Measurements from ENCODE around the gene GMDS.

GMDS gene

DNA sequence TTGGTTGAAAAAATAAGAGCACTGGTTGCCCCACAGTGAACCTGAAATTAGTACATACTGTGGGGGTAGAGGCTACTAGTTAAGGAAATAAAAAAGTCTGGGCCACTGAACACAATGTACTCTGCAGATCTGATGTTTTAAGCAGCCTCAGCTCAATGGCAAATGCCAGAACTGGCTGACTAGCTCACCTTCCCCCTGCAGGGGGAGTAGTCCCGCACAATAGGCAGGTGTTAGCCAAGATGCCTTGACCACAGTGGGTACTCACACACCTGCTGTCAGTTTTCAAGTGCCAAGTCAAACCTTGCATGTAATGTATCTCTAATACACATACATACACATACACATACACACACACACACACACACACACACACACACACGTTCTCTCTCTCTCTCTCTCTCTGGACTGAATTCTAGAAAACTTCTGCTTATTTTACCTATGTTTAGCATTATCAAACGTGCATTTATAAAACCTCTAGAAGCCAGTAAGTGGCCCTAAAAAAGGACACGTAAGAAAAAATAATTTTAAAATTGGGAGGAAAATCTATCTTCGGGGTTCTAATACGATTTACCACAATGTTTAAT is 36.1 kb downstream of the GMDS start:
- in situ Hi-C loops (cut with MboI; ENCODE audit: low sequenced_read_pairs), result no loop called here
- peak in 1 of 2 experiments; percentile 47 for DNase-seq (ENCODE audit: low spot score in 2 of 2)
- Histone ChIP-seq H3K4me3 (no peak overlapping the region), H3K36me3 (replicated peaks) (no peaks in the 10 kb centered on the region), H3K27me3 (ENCODE audit: low read depth) (no peaks in the 10 kb centered on the region), H3K9me3 (no peaks in the 10 kb centered on the region), H3K4me1 (no peaks in the 10 kb centered on the region)

DNA sequence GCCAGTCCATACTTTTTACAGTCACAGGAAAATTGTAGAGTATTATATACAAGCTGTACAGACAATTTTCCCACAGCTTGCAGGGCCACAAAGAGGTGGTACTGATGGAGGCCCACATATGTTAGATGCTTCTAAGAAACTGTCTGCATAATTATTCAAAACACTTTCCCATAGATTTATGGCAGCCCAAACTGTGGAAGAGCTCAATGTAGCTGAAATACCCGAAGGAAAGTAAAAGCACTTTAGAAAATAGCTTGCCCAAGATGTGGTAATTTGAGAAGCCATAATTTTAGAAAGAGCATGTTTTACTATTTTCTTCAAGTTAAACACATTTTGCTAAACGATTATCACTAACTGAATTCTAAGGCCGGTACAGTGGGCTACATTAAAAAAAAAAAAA is 36.9 kb downstream of the GMDS start:
- in situ Hi-C loops (cut with MboI; ENCODE audit: low sequenced_read_pairs), result no loop called here
- Histone ChIP-seq H3K9me3 (no peaks in the 10 kb centered on the region), H3K4me1 (no peaks in the 10 kb centered on the region), H3K27me3 (ENCODE audit: low read depth) (no peaks in the 10 kb centered on the region), H3K4me3 (no peak overlapping the region), H3K36me3 (replicated peaks) (no peaks in the 10 kb centered on the region)
- no peak for DNase-seq (ENCODE audit: low spot score in 2 of 2)

DNA sequence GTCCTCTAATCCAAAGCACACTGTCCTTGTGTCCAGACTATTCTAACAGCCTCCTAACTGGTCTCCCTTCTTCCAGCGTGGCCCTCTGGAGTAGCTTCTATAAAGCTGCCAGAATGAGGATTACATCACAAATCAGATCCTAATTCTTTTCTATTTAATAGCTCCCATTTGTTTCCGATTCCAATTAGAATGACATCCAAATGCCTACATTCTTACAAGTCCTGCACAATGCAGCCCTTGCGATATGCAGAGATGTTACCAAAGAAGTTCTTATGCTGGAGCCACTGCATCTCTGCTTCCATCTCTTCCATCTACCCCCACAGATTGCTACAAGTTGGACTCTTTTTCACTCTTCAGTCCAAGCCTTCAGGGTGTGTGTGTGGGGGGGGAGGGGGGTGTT is 40.0 kb downstream of the GMDS start:
- in situ Hi-C loops (cut with MboI; ENCODE audit: low sequenced_read_pairs), result no loop called here

DNA sequence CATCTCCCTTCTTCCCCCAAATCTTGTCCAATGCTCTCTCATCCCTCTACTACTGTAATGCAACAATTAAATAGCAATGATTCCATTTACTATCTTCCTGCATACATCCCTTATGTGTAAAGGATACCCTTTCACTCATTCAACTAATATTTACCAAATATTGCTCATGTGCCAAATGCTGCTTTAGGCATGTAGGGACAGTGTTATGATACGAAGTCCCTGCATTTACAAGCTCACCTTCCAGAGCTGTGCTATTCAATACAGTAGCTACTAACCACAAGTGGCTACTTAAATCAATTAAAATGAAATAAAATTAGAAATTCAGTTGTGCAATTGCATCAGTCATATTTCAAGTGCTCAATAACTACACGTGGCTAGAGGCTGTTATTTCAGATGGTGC is 41.1 kb downstream of the GMDS start:
- H3K4me3 ChIP-seq, result no peak overlapping the region
- no peak for DNase-seq (ENCODE audit: low spot score in 2 of 2)
- H3K27me3 ChIP-seq (ENCODE audit: low read depth), result no peaks in the 10 kb centered on the region
- in situ Hi-C loops (cut with MboI; ENCODE audit: low sequenced_read_pairs), result no loop called here
- no peaks in the 10 kb centered on the region for H3K4me1 ChIP-seq
- no peaks in the 10 kb centered on the region for H3K36me3 ChIP-seq (replicated peaks)
- no peaks in the 10 kb centered on the region for H3K9me3 ChIP-seq

More for the DNA sequence above, 40.0 kb downstream of the GMDS start:
- no peaks in the 10 kb centered on the region for H3K9me3 ChIP-seq
- H3K36me3 ChIP-seq (replicated peaks), result no peaks in the 10 kb centered on the region
- no peak for DNase-seq (ENCODE audit: low spot score in 2 of 2)
- H3K4me1 ChIP-seq, result no peaks in the 10 kb centered on the region
- H3K27me3 ChIP-seq (ENCODE audit: low read depth), result no peaks in the 10 kb centered on the region
- no peak overlapping the region for H3K4me3 ChIP-seq

DNA sequence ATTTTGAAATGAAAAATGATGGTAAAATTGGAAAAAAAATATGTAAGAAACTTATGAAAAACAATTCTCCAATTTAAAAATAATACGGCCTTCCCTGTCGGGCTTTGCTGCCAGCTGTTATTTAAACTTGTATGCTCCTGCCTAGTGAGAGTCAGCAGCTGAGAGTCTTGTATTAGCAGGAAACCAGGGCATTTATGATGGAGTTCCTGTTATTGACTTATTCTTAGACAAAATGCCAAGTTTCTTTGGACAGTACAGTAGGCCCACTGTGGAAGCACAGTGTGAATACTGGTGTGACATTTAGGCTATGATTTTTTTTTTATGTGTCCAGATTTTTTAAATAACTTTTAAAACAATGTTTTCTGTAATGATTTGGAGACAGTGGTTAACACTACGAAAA is 42.1 kb downstream of the GMDS start:
- Histone ChIP-seq H3K36me3 (replicated peaks) (no peaks in the 10 kb centered on the region), H3K27me3 (ENCODE audit: low read depth) (no peaks in the 10 kb centered on the region), H3K4me1 (no peaks in the 10 kb centered on the region), H3K4me3 (no peak overlapping the region), H3K9me3 (no peaks in the 10 kb centered on the region)
- DNase-seq (ENCODE audit: low spot score in 2 of 2), result no peak
- in situ Hi-C loops (cut with MboI; ENCODE audit: low sequenced_read_pairs), result no loop called here

DNA sequence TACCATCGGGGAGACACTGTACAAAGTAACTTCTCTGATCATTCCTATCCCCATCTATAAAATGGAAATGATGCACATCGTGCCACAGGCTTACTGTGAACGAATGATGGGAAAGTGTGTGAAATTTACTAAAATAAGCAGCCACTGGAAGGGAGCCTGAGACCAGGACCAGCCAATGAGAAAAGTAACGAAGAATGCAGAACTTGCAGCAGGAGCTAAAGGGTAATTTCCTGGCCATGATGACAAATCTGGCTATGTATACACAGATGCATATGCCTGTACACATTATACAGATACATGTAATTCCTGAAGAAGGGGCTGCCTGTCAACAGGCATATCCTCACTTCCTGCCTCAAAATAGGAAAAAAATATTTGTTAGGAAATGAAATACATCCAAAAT is 47.4 kb downstream of the GMDS start:
- Histone ChIP-seq H3K4me3 (no peak overlapping the region), H3K36me3 (replicated peaks) (no peaks in the 10 kb centered on the region), H3K9me3 (no peaks in the 10 kb centered on the region), H3K27me3 (ENCODE audit: low read depth) (no peaks in the 10 kb centered on the region), H3K4me1 (no peaks in the 10 kb centered on the region)
- DNase-seq (ENCODE audit: low spot score in 2 of 2), result no peak
- in situ Hi-C loops (cut with MboI; ENCODE audit: low sequenced_read_pairs), result loop anchor here (10.0 kb wide), 1 partner anchor 593 kb away; the partner anchor contains the start of gene FOXC1

DNA sequence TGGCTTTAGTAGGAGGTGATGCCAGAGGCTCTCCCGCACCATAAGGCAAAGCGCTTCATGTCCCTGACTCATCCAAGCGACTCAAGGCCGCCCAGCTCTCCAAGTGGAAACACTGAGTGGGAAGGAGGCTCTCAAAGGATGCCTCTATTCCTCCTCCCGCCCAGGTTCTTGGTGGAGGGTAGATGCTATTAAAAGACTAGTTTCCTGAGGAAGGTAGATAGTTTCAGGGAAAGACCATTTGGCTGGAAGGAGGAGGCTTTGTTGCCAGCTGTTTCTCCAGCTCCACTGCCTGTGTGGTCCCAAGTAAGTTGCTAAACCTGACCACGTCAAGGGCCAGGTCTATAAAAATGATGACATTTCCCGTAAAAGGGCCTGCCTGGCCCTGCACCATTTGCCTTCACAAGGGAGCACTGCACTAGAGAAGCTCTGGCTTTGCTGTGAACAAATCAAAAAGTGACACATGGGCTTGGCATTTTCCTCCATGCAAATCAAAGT is 48.2 kb downstream of the GMDS start:
- DNase-seq (ENCODE audit: low spot score in 2 of 2), result no peak
- H3K36me3 ChIP-seq (replicated peaks), result no peaks in the 10 kb centered on the region
- no peak overlapping the region for H3K4me3 ChIP-seq
- H3K27me3 ChIP-seq (ENCODE audit: low read depth), result no peaks in the 10 kb centered on the region
- no peaks in the 10 kb centered on the region for H3K4me1 ChIP-seq
- no peaks in the 10 kb centered on the region for H3K9me3 ChIP-seq
- in situ Hi-C loops (cut with MboI; ENCODE audit: low sequenced_read_pairs), result loop anchor here (10.0 kb wide), 1 partner anchor 592 kb away; the partner anchor contains the start of gene FOXC1

DNA sequence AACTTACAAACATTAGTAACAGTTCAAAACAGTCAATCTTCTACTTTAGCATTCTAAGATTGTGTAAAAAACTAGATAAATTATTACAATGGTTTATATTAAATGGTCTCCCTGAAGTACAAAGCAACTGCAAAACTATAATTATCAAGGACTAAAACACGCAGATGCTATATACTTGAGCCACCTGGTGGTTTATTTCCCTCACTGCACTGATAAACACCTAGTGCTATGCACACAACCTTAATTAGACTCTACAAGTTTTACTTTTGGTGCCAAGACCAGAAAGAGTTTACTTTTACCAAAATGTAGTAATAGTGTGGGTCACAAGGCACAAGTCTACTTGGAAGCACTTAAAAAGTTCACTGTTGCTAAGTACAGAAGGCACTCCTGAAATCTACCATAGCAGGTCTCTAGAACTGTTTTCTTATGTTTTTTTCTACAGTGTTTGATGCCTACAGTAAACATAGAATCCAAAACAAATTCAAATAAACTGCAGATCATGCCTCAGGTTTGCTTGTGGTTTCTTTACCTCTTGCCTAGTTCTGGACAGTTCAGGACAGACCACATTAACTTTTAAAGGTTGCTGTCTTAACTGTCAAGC is 49.2 kb downstream of the GMDS start:
- Histone ChIP-seq H3K27me3 (ENCODE audit: low read depth) (no peaks in the 10 kb centered on the region), H3K36me3 (replicated peaks) (no peaks in the 10 kb centered on the region), H3K4me1 (no peaks in the 10 kb centered on the region), H3K4me3 (no peak overlapping the region), H3K9me3 (no peaks in the 10 kb centered on the region)
- in situ Hi-C loops (cut with MboI; ENCODE audit: low sequenced_read_pairs), result loop anchor here (10.0 kb wide), 1 partner anchor 591 kb away; the partner anchor contains the start of gene FOXC1
- peak; percentile 57 to 66 for DNase-seq (ENCODE audit: low spot score in 2 of 2)

DNA sequence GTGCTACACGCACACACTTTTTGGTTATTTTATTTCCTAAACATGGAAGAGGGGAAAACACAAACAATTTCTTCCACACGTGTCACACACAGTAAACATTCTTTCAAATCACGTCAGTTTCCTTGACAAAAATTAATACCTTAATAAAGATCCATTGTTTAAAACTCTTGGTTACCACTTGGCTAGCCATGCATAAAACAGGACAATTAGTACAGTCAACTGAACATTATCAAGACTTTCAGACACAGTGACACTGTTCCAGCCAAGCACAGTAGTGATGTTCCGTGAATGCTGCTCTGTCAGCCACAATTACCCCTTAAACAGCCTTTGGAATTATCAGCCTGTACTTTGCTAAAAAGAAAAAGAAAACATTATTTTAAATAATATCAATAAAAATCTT is 50.8 kb downstream of the GMDS start:
- in situ Hi-C loops (cut with MboI; ENCODE audit: low sequenced_read_pairs), result loop anchor here (10.0 kb wide), 1 partner anchor 590 kb away; the partner anchor contains the start of gene FOXC1
- no peaks in the 10 kb centered on the region for H3K36me3 ChIP-seq (replicated peaks)
- no peaks in the 10 kb centered on the region for H3K9me3 ChIP-seq
- DNase-seq (ENCODE audit: low spot score in 2 of 2), result no peak
- no peaks in the 10 kb centered on the region for H3K27me3 ChIP-seq (ENCODE audit: low read depth)
- no peak overlapping the region for H3K4me3 ChIP-seq
- H3K4me1 ChIP-seq, result no peaks in the 10 kb centered on the region

DNA sequence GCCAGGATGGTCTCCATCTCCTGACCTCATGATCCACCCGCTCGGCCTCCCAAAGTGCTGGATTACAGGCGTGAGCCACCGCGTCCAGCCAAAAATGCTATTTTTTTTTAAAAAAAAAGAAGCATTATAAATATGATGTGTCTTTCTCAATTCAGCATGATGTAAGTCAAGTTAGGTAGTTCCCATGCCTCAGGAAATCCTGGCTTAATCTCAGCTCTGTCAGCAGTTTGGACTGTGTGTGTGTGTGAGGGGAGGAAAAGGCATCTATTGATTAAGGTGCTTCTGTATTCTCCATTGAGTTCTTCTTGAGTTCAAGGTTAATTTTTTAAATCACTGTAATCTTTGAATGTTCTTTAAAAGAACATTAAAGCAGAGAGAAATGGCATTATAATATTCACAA is 51.5 kb downstream of the GMDS start:
- no peaks in the 10 kb centered on the region for H3K36me3 ChIP-seq (replicated peaks)
- H3K4me1 ChIP-seq, result no peaks in the 10 kb centered on the region
- in situ Hi-C loops (cut with MboI; ENCODE audit: low sequenced_read_pairs), result loop anchor here (10.0 kb wide), 1 partner anchor 589 kb away; the partner anchor contains the start of gene FOXC1
- DNase-seq (ENCODE audit: low spot score in 2 of 2), result no peak
- no peaks in the 10 kb centered on the region for H3K9me3 ChIP-seq
- no peaks in the 10 kb centered on the region for H3K27me3 ChIP-seq (ENCODE audit: low read depth)
- H3K4me3 ChIP-seq, result no peak overlapping the region

DNA sequence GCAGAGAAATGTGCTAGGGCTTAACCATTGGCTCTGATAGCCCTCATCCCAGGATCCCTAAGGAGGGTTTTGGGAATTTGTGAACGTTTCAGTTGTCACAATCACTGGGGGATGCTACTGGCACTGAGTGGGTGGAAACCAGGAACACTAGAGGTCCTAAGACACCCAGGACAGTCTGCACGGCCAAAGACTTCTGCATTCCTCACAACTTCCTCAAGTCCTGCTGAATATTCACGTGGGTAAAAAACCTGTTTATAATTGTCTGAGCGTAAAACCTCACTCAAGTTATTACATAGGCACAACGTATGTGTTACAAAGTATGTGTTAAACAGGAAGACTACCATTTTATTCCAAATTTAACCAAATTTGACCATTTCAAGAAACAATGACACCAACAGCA is 52.4 kb downstream of the GMDS start:
- Histone ChIP-seq H3K36me3 (replicated peaks) (no peaks in the 10 kb centered on the region), H3K9me3 (no peaks in the 10 kb centered on the region), H3K4me3 (no peak overlapping the region), H3K27me3 (ENCODE audit: low read depth) (no peaks in the 10 kb centered on the region), H3K4me1 (no peaks in the 10 kb centered on the region; the same call in 1 of the 2 replicates)
- in situ Hi-C loops (cut with MboI; ENCODE audit: low sequenced_read_pairs), result loop anchor here (10.0 kb wide), 1 partner anchor 588 kb away; the partner anchor contains the start of gene FOXC1
- no peak for DNase-seq (ENCODE audit: low spot score in 2 of 2)

DNA sequence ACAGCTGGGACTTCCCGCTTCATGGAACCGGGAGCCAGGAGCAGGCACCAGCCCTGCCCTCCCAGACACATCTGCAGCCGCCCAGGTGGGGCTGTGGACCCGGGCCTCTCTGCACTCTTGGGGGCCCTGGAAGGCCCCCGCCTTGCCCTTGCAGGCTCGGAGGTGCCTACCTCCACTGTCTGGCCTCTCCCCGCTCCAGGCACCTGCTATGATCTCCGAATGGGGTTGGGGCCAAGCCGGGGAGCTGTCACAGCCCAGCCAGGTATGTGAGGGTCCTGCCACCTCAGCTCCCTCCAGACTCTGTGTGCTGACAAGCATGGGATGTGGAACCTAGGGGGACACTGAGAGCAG is 54.0 kb downstream of the GMDS start:
- Histone ChIP-seq H3K4me1 (peaks cover 3% of the 10 kb centered on the region), H3K36me3 (replicated peaks) (no peaks in the 10 kb centered on the region), H3K27me3 (ENCODE audit: low read depth) (no peaks in the 10 kb centered on the region), H3K4me3 (no peak overlapping the region), H3K9me3 (no peaks in the 10 kb centered on the region)
- in situ Hi-C loops (cut with MboI; ENCODE audit: low sequenced_read_pairs), result loop anchor here (10.0 kb wide), 1 partner anchor 587 kb away; the partner anchor contains the start of gene FOXC1
- DNase-seq (ENCODE audit: low spot score in 2 of 2), result no peak

DNA sequence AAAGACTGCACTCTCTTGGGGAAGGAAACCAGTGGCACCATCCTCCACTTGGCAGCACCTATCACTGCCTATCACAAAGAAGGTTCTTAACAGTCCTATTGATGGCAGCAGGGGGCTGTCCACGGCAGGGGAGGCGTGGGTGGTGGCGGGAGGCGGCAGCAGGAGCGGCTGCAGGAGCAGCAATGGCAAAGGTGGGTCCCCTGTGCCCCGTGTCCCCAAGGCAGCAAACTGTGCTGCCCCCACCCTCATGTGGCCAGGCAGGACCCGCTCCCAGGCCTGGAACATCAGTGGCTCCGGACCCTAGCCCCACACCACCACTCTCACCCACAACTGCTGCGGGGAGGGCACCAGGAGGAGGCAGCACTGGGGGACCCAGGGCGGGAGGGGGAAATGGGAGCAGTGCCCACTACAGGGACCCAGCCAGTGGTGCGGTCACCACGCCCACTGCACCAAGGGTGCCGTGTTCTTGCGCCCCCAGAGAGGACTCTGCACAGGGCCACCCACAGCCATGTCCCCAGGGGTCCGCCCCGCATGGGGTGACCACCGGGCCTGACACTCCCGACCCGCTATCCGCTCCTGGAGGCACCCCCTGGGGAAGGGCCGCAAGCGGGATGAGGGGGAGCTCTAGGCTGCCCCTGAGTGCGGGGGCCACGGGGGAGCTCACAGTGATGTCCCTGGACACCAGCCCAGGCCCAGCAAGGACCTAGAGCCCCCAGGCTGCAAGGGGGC is 54.6 kb downstream of the GMDS start:
- no peak for DNase-seq (ENCODE audit: low spot score in 2 of 2)
- Histone ChIP-seq H3K4me3 (no peak overlapping the region), H3K9me3 (no peaks in the 10 kb centered on the region), H3K36me3 (replicated peaks) (no peaks in the 10 kb centered on the region), H3K4me1 (peaks cover 3% of the 10 kb centered on the region), H3K27me3 (ENCODE audit: low read depth) (no peaks in the 10 kb centered on the region)
- in situ Hi-C loops (cut with MboI; ENCODE audit: low sequenced_read_pairs), result loop anchor here (10.0 kb wide), 1 partner anchor 586 kb away; the partner anchor contains the start of gene FOXC1

DNA sequence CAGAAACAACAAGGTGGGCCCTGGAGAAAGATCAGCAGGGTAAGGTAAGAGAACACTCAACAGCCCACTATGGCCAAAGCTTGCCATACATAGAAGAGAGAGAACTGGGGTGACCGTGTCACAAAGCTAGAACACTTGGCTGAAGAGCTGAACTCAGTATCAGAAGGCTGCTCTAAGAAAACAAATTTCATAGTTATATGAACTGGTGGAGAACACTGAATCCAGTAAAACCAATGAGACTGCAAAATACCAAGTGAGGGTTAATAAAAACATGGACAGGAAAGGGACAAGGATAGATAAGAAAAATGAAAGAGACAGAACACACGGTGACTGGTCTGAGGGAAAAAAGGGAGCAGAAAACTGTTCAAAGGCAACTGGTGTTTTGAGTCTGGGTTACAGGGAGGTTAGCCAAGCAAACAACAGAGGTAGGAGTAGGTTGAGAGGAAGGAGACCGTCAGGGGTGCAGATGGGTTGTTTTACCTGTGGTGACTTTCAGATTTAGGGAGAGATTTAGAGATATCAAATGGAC is 56.5 kb downstream of the GMDS start:
- in situ Hi-C loops (cut with MboI; ENCODE audit: low sequenced_read_pairs), result no loop called here
- H3K27me3 ChIP-seq (ENCODE audit: low read depth), result no peaks in the 10 kb centered on the region
- DNase-seq (ENCODE audit: low spot score in 2 of 2), result no peak

More for the DNA sequence above, 56.5 kb downstream of the GMDS start:
- no peaks in the 10 kb centered on the region for H3K9me3 ChIP-seq
- H3K36me3 ChIP-seq (replicated peaks), result no peaks in the 10 kb centered on the region
- H3K4me1 ChIP-seq, result peaks cover 3% of the 10 kb centered on the region
- H3K4me3 ChIP-seq, result no peak overlapping the region
